HG02943 (cell line): Measurements from ENCODE around the gene C2CD4D.
"Not testable (repeated sequence)": the region's sequence is repeated elsewhere in the genome, so short reads cannot be mapped to it uniquely, and the experiment has no call there.

Experiments
- ATAC-seq: cut with Tn5 transposase; IDR thresholded peaks from one replicate; pipeline ENCODE4 v1.9.1; 2021; ENCODE audit warnings: mild to moderate bottlenecking, low read depth, moderate library complexity; ENCODE audit not compliant: unreplicated experiment

The C2CD4D gene

DNA sequence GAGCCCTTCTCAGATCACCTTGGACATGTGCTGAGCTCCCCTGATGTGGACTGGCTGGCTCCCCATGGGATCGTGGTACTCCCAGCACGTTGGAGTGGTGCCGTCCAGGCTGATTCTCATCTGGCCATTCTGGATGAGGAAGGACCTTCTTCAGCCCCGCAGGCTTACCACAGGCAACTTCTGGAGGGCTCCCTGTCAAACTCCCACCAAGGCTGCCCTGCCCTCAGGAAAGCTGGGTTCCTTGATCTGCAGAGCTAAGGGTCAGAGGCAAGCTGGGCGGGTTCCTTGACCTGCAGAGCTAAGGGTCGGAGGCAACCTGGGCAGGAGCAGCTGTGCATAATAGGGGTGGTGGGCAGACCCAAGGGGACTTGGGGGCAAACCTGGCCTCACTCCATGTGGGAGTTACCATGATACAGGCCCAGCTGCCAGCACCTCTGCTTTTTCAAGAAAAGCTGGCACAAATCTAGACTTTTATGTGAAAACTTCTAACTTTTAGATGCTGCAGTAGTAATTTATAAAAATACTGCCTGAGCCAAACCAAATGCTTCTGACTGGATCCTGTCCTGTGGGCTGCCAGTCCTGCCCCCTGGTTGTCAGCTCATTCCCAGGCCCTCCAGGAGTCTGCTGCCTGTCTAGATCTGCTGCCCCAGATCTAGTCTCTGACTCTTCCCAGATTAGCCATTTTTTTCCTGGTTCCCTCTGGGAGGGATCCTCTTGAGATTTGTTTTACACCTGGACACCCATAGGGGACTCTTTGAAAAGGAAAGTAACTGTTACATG lies 19.5 kb upstream of the C2CD4D start:
- ATAC-seq, result no peak

DNA sequence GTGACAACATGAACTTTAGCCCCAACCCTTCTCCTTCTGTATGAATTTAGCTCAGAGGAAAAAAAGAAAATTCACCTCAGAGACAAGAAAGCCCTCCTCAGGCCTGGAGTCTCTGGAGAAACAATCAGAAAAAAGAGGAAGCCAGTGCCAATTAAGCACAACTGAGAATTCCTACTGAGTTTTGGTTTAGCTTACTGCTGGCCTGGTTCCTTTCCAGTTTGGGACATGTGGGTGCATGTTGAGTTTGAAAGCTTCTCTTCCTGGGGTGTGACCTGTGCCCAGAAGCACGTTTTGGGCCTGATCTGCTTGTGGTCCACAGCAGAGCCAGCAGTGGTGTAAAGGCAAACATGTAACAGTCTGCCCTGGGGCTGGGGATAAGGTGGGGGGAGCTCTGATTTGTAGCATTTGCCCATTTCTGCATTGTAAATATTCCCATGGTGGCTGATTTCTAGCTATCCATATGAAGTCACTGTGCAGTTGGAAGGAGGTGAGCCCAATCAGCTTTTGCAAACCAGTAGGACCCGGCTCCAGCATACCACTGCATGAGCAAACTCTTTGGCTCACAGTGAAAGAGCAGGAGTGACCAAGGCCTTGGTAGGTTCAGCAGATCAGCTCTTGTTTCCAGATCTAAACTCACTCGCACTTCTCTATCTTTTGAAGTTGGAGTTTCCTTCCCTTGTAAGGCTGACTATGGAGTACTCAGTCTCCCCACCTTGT lies 18.6 kb upstream of the C2CD4D start:
- no peak for ATAC-seq

DNA sequence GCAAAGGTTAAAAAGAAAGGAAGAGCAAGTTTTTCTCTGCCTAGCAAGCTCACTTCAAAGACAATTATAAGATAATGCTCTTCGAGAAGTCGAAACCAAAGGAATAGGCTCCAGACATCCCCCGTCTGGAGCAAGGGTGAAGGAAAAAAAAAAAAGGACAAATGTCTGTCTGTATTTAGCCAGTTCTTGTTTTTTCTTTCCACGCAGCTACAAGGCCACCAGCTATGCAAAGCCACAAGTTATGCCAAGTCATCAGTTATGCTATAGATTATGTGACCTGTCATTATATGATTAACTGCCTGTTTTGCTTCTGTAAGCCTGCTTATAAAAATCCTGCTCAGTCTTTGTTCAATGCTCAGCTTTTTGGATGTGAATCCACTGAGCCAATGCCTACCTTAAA lies 16.3 kb upstream of the C2CD4D start:
- ATAC-seq, result no peak

DNA sequence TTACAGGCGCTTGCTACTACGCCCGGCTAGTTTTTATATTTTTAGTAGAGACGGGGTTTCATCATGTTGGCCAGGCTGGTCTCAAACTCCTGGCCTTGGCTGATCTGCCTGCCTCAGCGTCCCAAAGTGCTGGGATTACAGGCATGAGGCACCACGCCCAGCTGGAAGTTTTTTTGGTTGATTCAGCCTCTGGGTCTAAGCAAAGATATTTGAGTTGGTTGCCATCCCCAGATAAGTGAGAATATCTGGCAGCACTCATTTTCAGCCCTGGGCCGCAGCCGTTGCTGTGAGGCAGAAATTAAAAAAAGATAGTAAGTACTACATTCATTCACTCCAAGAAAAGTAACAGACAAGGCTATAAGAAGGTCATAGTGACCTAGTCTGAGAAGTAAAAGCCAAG lies 15.9 kb upstream of the C2CD4D start:
- not testable (repeated sequence) for ATAC-seq

DNA sequence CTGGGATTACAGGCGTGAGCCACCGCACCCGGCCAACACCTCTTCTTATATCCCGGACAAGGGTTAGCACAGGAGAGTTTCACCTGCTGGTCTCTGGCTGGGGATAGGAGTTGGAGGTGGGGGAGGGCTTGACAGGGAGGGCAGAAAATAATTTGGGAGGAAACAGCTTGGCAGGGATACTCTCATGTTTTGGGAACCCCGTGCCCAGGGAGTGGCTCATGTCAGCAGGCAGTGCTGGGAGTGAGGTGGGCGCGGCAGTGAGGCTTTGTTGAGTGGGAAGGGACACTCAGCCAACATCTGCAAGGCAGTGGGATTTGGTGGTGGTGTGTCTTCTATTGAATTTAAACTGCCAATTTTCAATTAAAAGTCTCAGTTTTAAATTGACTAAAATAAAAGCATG lies 15.0 kb upstream of the C2CD4D start:
- ATAC-seq, result no peak

DNA sequence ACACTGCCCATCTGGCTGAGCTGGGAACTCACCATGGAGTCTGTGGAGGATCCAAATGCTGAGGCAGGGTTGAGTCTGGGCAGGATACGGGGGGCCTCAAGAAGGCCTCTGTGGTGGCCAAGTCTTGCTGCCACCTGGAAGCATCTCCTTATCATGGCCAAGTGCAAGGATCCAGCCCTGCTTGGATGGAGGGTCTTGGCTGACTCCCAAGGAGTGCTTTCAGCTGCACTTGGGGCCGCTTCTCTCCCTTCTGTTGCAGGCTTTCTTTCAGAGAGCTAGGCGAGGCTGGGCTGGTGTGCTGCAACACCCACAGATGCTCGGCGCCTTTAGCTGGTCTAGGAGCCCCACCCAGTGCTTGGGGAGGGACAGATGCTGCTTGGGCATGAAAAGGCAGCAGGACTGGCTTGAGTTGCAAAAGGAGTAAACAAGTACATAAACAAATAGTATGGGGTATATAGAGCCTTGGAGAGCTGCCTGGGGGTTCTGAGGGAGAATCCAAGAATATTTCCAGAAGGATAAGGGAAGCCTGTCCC lies 13.9 kb upstream of the C2CD4D start, which contains the start of gene THEM5:
Gene THEM5, minus strand, starts transcription at position 302 of the 533 bp plus-strand sequence. Its CDS starts 147 bp downstream, at position 155.
- ATAC-seq, result no peak

DNA sequence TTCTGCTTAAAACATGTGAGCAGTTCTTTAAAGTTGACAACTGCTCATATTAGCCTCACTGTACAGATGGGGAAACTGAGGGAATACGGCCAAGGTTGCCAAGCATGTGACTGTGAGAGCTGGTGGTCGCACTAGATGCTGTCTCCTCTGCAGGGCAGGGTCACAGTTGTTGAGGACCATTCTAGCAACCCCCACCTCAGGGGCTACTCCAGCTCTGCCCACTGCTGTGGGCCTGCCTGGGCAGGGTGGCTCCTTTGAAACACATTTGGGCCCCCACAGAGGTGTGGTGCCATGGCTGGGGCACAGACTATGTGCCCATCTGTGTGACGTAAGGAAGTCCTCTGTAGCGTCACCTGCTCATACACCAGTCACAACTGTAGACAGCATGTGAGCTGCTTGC lies 13.1 kb upstream of the C2CD4D start:
- no peak for ATAC-seq

DNA sequence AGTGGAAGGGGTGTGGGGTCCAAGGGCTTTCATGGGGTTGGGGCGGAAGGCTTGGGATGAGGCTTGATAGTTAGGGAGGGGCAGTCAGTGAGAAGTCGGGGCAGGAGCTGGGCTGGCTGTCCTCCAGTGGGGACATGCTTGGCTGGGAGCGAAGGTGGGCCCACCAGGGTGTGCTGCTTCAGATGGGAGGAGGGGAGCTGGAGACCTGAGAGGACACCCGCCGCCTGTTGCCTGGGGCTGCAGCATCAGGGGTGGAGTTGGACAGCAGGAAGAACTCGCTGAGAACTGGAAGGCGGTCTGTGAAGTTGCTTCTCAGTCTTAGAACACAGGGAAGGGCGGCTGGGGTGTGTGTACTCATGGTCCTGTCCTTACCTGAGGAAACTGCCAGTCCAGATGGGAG lies 12.3 kb upstream of the C2CD4D start:
- no peak for ATAC-seq

DNA sequence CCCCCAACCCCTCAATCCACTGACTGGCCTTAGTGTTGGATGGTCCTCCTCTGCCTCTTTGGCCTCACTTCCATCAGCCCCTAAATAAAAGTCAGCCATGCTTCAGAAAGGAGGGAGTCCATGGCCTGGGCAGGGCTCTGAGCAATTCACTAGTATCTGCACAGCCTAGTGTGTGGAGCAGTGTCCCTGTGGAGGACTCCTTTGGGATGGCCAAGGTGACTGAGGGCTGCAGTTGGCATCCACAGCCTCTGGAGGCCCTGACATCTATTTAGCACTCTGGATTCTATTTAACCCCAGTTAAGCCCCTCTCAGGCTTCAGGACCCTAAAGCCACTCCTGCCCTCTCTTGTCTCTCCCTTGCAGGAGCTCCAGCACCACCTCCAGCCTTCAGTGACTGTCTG lies 10.3 kb upstream of the C2CD4D start:
- no peak for ATAC-seq

DNA sequence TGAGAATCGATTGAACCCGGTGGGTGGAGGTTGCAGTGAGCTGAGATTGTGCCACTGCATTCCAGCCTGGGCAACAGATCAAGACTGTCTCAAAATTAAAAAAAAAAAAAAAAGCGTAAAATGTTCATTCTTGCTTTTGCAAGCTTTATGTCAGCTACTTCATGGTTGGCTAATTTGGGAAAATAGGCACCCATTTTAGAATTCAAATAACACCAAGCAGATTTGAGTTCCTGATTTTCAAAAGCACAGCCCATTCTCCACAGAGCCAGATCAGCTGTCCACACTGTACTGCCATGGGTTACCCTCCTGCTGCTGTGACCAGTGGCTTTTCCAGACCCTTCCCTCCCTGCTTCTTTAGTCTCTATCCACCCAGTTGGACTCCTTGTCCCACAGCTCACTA lies 9.5 kb upstream of the C2CD4D start:
- ATAC-seq, result no peak

DNA sequence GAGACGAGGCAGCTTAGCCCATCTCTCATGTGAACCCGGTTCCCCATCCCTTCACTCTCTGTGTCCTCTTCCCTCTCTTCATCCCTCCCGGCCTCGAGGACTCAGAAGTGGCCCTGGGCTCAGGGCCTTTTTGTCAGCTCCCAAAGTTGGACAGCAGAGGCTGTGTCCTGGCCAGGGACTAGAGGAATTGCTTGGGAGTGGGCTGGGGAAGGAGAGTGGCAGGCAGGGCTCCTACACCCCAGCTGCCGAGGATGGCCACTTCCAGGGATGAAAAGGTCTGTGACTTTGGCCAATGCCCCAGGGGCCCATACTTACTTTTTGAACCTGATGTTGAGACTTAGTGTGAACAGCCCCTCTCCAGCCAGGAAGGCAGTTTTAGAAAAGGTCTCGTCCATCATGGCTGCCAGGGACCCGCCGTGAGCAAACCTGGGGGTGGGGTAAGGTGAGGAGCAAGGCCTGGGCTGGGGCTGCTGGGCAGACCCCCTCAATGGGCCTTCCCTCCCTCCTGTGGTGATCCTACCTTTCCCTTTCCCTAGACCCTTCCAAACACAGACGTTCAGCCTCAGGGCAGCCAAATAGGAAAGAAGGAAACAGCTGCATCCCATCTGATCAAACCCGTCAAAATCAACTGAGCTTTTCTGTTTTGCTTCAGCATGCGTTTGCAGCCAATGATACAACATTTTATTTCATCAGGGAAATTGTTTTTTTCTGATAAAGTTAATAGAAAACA lies 8.4 kb upstream of the C2CD4D start:
- no peak for ATAC-seq

DNA sequence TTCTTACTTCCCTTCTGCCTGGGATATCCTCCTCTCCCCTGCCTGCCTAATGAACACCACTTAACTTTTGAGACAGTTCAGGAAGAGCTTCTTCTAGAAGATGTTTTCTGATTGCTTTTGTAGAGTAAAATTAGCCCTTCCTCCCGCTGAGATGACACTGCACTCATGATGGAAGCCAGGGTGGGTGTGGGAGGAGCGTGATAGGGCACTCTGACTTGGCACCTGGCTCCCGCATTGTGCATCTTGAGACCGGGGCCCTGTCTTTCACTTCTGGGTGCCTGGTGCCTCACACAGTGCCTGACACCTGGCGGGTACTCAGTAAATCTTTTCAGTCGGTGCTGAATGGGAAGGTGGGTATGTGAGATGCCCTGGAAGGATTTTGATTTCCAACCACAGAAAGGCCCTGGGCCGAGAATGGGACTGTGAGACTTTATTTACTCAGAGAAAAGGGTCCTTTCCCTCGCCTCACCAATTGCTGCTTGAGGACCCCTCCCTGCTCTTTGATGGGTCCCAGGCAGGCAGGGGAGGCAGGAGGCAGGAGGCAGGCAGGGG lies 7.1 kb upstream of the C2CD4D start:
- no peak for ATAC-seq

DNA sequence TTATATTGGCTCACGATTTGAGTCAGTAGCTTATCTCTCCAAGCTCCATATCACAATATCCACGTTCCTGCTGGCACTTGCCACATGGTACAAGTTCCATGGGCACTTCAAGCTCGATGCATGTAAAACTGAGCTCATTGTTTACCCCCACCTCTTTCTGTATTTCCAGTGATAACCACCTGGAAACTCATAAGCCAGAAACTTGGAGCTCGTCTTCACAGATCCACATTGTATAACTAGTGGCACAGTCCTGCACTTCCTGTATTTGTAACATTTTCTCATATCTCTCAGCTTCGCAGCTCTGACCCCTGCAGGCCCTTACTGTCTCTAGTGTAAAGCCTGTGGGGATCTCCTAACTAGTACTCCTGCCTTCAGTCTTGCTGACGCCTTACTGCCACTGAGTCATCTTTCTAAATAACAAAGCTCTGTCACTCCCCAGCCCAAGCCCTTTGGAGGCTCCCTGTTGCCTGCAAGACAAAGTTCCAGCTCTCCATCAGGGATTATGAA lies 6.5 kb upstream of the C2CD4D start:
- ATAC-seq, result no peak

DNA sequence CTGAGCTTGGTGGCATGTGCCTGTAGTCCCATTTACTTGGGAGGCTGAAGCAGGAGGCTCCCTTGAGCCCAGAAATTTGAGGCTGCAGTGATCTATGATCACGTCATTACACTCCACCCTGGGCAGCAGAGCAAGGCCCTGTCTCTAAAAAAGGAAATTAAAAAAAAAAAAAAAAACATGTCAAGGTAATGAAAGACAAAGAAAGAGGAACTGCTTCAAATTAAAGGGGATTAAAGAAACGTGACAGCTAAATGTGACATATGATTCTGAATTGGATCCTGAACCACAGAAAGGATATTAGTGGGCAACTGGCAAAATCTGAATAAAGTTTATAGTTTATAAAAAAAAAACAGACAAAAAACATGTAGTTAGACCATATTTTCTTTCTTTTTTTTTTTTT lies 3.8 kb upstream of the C2CD4D start:
- no peak for ATAC-seq

DNA sequence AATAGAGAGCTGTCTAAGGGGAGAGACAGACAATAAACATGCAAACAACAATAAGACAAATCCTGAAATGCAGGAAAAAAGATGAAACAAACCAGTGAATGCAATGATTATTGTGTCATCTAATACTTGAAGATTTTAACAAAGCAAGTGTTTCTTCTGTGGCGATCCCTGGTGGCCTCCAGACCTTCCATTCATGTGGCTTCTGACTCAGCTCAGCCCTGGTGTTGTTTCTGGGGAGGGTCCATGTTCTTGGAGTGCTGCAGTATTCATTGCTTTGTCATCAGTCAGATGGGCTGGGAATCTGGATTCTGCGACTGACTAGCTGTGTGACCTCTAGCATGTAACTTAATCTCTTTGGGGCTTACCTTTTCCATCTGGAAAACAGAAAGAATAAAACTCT lies 1.5 kb upstream of the C2CD4D start:
- ATAC-seq, result no peak

DNA sequence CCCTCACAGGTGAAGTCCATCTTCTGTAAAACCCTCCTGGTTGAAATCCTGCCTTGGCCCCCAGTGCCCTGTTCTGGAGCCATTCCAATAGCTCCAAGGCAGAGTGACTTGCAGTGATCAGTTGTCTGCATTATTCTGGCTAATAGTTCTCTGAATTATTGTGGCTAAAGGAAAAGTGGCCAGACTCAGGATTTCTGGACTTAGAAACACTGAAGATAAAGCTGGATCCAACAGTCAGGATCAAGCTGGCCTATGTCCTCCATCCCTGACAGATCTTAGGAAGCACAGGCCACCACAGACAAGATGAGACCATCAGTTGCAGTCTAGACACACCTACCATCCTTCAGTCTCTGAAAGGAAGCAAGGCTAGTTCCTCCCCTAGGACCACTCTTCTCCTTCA lies 801 bp upstream of the C2CD4D start:
- ATAC-seq, result no peak

DNA sequence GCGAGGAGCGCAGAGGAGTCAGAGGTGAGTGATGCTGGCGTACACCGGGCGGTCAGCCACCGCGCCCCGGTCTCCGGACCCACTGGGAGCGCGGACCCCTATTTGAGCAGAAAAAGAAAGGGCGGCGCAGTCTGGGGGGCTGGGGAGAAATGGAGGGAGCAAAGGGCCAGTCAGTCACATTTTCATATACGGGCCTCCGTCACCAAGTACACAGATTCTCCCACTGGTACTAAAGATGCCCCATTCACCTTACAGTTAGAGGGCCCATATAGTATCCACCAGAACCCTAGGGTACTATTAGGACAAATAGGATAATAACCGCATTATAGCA lies 573 bp downstream of the C2CD4D start:
- ATAC-seq, result no peak

DNA sequence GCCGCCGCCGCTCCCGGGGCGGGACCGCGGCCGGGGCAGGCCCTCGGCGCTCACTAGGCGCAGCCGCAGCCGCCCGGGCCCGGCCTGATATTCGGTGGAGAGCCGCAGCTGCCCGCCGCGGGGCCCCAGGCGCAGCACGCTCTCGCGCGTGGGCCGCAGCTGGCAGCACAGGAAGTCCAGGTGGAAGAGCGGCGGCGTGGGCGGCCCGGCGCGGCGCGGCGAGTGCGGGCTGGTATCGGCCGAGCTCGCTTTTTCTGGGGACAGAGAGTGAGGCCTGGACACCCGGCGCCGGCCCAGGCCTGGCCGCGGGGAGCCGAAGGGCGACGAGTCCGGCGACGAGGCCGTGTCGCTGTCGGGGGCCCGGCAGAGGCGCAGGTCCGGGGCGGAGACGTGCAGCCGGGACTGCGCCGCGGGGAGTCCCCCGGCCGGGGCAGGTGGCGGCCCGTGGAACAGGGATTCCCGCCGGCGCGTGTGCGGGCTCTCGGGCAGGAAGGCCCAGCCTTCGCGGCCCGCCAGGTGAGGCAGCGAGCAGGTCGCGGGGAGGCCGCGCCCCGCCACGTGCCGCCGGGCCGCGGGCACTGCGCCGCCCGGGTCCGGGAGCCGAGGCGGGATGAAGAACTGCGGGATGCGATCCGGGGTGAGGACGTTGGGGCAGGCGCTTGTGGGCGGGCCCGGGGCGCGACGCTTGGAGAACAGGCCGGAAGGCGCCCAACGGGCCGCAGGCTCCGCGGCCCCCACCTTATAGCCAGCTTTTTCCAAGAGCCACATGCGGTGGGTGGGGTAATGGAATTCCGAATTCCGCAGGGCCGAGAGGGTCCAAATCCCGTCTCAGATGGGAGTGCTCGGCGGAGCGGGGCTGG lies 1.2 kb downstream of the C2CD4D start:
- ATAC-seq, result no peak

DNA sequence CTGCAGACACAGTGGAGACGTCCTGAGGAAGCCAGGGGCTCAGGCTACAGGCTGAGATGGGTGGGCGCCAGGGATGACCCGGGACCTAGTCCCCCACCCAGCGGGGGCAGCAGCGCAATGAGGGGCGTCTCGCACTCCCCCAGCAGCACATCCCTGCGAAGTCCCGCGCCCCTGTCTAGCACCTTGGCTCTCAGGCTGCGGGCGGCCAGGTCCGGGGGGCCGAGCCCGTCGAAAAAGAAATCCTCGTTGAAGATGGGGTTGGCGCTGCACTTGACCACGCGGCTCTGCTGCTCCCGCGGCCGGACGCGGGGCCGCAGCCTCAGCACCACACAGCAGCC lies 1.8 kb downstream of the C2CD4D start:
- ATAC-seq, result no peak

DNA sequence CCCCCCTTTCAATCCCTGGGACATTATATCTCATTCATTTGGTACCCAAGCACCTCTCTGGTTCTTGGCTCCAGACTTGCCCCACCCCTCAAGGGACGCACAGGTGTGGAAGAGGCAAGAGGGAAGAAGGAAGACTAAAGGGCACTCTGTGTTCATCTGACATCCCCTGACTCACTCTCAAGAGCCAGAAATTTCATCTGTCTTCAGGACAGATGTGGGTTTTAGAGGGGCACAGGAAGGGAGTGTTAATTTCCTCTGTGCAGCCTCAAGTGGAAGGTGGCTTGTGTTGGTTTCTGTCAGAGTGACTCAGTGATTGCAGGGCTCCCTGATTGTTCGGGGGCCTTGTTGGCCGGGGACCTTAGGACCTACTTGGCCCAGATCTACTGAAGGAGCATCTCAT lies 2.4 kb downstream of the C2CD4D start:
- no peak for ATAC-seq
